ENCODE results near the gene LEO1.
A peak's percentile ranks its signal among the peaks of the same experiment; 100 is the strongest.

LEO1 gene

DNA sequence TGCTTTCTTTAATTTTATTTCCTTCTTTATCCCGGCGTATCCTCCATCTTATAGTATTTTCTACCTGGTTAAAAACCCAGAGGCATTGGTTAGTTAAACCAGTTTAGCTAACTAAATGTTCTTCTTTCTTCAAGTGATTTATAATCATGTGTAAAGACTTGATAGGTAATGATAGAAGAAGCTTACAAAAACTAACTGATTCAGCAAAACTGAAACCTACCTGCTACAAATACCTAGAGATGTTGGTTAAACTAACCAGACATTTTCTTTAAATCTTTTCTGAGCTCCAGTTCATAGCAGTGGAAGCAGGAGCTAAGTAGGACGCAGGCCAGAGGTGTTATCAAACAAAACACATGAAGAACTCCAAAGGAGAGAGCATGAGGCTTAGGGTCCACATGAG is 44.8 kb downstream of the LEO1 start:
- no peak for DNase-seq

DNA sequence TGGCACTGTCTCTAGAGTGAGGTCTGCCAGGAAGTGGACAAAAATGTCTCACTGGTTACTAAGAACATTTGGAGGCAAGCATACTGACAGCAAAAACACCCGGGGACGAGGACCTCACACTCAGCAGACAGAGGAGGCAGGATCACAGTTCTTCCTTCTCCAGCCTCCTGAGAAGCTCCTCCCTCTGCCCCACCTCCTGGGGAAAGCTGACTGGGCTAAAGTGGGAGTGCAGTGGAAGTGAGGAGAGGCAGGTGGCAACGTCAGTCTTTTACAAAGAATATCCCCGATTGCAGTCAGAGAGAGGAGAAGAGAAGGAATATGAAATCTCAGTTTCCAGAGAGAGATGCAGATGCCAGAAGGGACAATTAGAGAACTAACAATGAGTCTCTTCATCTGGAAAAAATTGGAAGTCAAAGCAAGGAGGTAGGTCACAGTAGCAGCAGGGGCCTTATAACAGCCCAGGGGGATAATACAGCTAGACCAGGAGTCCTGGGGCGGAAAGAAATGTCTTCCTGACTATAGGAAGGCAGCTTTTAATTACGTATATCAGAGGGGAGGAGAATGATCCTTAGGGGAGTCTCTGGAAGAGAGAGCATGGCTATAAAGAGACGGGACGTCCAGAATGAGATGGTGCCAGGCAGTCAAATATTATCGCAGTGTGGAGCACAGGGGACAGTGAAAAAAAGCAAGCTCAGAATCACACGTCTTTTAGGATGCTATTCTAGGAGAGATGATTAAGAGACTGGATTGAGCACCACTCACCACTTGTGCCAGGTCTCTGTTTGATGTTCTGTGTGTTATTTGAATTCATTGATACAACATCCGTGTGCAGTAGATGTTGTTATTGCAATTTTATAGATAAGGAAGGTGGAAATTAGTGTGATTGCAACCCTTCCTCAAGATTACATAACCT is 47.2 kb downstream of the LEO1 start:
- DNase-seq, result no peak

DNA sequence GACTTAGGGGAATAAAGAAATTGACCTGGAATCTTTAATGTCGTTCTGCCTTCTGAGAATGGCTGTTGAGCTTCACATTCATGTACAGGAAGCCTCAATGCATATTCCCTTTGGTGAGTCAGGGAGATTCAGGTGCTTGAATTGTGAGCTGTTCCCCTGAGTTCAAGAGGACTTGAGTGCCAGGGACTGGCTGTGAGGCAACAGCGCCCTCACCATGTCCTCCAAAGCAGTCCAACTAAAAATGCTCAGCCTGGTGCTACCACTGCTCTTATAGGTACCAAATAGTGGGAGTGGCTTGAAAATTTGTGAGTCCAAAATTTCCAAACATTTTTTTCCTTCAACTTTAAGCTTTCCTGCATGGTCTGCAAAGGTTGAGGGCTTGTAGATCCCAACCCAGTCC is 54.1 kb downstream of the LEO1 start:
- DNase-seq, result no peak

DNA sequence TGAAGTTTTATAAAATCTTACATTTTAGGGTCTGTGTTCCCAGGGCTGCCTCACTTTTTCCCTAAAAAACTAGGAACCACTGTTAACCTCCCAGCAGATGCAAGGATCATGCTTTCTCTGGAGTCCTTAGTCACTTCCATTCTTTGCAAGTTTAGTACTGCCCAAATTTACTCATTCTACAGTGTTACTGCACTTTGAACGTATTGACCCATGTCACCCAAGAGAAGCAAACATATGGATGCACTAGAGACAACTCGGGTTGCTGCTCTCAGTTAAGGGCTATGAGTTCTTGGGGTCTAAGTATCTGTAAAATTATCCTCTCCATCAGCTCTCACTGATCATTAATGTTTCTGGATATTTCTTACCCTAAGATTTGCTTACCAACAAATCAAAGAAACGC is 59.0 kb downstream of the LEO1 start:
- DNase-seq, result no peak

DNA sequence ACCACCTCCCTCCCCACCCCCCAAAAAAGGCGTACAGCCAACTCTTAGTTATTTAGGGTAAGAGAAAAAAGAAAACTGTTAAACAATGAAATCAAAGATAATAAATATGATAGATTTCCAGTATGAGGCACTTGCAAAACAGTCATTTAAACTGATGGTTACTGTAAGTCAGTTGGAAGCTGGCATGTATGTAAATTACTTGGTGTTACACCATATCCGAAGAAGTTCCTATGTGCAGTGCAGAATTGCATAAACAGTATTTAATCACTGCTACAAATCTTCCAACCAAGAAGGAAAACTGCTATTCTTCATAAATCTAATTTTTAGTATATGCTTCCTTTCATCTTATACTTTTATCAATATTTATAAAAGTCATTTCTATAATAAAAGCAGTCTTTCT is 62.0 kb downstream of the LEO1 start:
- DNase-seq, result peak in 1 of 2 donors; percentile 7

DNA sequence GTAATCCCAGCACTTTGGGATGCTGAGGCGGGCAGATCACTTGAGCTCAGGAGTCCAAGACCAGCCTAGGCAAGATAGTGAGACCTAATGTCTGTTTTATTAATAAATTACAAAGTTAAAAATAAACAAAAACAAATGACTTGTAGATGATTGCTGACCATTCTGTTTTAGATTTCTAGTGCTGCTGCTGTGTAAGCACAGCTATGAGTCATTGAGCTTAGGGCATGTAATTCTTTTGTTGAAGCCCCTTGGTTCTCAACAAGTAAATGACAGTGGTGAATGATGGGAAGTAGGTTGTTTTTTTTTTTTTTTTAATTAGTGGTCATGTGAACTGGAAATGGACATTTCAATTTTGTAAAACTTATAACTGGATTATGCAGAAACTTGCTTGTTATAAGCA is 63.3 kb downstream of the LEO1 start:
- no peak for DNase-seq

DNA sequence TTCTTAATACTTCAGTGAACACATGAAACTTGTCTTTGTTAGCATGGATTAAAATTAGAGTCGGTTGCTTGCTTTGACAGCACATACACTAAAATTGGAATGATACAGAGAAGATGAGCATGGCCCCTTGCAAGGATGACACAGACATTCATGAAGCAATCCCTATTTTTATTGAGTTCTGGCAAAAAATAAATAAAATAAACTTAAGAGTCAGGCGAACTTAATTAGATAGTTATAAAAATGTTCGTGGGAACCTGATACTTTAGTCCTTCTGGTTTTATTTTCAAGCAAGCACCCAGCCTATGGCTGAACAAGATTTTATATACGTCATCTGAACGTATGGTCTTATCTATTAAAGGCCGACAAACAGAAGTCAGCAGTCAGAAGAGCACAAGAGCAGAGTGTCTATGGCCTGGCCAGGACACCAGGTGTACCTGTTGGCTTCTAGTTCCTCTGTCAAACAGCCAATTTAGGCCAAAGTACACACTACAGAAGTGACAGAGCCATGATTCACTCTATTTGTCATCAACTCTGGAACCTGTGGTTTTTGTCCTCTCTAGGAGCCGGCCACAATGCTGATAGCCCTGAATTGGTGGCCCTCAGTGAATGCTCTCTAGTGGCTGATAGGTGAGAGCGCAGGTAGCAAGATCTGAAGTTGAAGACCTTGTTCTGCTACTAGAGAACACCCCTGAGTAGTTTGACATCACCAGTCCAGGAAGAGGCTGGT is 64.3 kb downstream of the LEO1 start:
- DNase-seq, result no peak

DNA sequence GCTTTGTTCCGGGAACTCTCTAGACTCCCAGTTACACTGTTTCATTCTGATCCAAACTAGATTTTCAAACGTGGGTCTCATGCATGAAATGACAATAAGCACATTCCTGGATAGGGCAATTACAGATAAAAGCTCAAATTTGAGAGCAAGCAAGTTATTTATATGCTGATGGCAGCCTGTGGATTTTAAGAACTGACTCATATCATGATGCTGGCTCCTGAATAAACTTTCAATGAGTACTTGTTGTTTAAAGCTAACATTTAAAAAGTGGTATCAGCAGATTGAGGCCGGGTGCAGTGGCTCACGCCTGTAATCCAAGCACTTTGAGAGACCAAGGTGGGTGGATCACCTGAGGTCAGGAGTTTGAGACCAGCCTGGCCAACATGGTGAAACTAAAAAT is 66.6 kb downstream of the LEO1 start:
- DNase-seq, result no peak

DNA sequence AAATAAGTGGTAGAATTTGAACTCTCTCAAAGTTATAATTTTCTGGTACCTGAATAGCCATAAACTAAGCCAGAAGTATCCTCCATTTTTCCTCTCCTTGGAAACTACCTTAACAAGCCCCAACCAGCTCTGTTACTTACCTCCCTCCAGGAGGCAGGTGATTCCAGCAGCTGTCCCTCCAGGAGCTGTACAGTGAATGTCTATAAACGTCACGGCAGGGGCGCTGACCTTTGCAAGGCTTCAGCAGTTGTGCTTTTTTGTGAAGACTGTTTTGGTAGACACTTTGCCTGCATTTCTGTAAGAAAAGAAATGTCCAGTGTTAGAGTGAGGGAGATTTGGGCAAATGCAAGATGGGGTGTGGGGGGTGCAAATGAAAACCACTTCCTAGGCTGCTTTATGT is 67.2 kb downstream of the LEO1 start:
- no peak for DNase-seq

DNA sequence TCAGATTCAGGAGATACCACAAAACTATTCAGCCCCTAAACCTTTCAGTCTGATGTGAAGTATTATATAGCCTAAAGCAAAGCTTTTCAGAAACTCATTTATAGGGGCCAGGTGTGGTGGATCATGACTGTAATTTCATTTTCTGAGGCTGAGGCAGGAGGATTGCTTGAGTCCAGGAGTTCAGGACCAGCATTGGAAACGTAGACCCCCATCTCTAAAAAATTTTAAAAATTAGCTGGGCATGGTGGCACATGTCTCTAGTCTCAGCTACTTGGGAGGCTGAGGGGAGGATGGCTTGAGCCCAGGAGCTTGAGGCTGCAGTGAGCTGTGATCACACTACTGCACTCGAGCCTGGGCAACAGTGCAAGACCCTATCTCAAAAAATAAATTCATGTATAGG is 82.1 kb downstream of the LEO1 start:
- no peak for DNase-seq

DNA sequence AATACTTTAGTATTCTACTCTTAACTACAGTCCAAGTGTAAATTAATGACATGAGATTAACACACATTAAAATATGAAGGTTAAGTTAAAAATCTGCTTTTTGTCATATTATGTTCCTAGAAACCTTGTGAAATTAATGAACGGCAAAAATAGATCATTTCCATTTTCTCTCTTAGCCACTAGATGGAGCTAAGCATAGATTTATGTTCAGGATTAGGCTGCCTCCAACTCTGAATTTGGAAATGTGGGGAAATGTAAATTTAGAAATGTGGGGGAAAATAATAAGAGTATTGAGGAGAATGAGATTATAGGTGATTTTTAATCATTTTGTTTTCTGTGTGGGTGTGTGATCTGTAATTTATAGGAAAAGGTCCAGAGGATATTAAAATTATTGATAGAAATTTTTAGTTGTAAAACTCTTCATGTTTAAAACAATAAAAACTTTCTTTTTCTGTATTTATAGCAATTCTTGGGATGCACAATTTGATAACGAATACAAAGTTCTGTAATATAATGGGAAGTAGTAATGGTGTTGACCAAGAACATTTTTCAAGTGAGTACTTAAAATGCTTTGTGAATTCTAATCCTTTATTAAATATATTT is 82.9 kb downstream of the LEO1 start:
- DNase-seq, result peak in 1 of 2 donors; percentile 59
